IMR-90 (cell line): ENCODE measurements around the gene SSBP2. TPM values are rescaled to one million over a fixed set of nuclear protein-coding genes. Genes with fewer than 3 reads are reported as not detected.

Experiments used
- ATAC-seq: fragments of 200-7000 bp; cut with Tn5 transposase; 2 replicates; pipeline ENCODE4 v1.9.1; 2020; ENCODE audit warnings: low read depth, mild to moderate bottlenecking, moderate library complexity
- BruUV-seq: library from RNA; stranded (reverse); fragments of 400-500 nt; replicated peaks from 2 replicates; lab custom pipeline; 2021; lab: Mats Ljungman, UMichigan
- CTCF ChIA-PET: fragments of 300-600 bp; formaldehyde crosslinking; extraction: SDS; loops from one replicate; lab custom pipeline; 2021; ENCODE audit warnings: antibody characterized with exemption; lab: Yijun Ruan, JAX
- POLR2A ChIA-PET: fragments of 300-600 bp; sonication (Branson Sonifier 250); formaldehyde crosslinking; loops from one replicate; lab custom pipeline; 2022; ENCODE audit warnings: antibody characterized with exemption; ENCODE audit not compliant: unreplicated experiment; lab: Charles Lee
- DNase-seq: peaks from one replicate; pipeline ENCODE4 v3.0.0; 2013
- H2AFZ ChIP-seq: replicated peaks from 2 replicates; pipeline ENCODE3; 2013; ENCODE audit warnings: low read length, mild to moderate bottlenecking; ENCODE audit not compliant: poor library complexity
- H2AK5ac ChIP-seq: 2 replicates; pipeline ENCODE4 v1.6.1; 2013; ENCODE audit warnings: low read depth, low read length, inconsistent platforms
- H2AK9ac ChIP-seq: replicated peaks from 2 replicates; pipeline ENCODE3; 2013; ENCODE audit warnings: mild to moderate bottlenecking, low read depth, low read length, moderate library complexity; ENCODE audit not compliant: poor library complexity
- H2BK120ac ChIP-seq: 2 replicates; pipeline ENCODE4 v1.6.1; 2013; ENCODE audit warnings: low read depth, low read length, inconsistent platforms
- H2BK15ac ChIP-seq: 3 replicates; pipeline ENCODE4 v1.6.1; 2013; ENCODE audit warnings: low read depth, low read length, inconsistent platforms
- H2BK20ac ChIP-seq: 2 replicates; pipeline ENCODE4 v1.6.1; 2013; ENCODE audit warnings: low read depth, mild to moderate bottlenecking, inconsistent platforms, low read length, moderate library complexity
- H2BK5ac ChIP-seq: 2 replicates; pipeline ENCODE4 v1.6.1; 2013; ENCODE audit warnings: mild to moderate bottlenecking, low read depth, low read length, inconsistent platforms; ENCODE audit not compliant: poor library complexity, severe bottlenecking
- H3K14ac ChIP-seq: replicated peaks from 2 replicates; pipeline ENCODE4 v1.6.1; 2013; ENCODE audit warnings: low read depth, low read length, inconsistent platforms
- H3K18ac ChIP-seq: 2 replicates; pipeline ENCODE4 v1.6.1; 2013; ENCODE audit warnings: low read depth, low read length, control low read depth
- H3K23ac ChIP-seq: 2 replicates; pipeline ENCODE4 v1.6.1; 2013; ENCODE audit warnings: low read depth, low read length, inconsistent platforms
- H3K27ac ChIP-seq: 2 replicates; pipeline ENCODE4 v1.5.1; 2013; ENCODE audit warnings: mild to moderate bottlenecking, control low read depth, low read length; ENCODE audit not compliant: insufficient read depth
- H3K27me3 ChIP-seq: 2 replicates; pipeline ENCODE4 v1.6.1; 2013; ENCODE audit warnings: low read length; ENCODE audit not compliant: control insufficient read depth, insufficient read depth
- H3K36me3 ChIP-seq: 2 replicates; pipeline ENCODE4 v1.6.1; 2013; ENCODE audit warnings: low read length, mixed read lengths; ENCODE audit not compliant: control insufficient read depth, insufficient read depth
- H3K4ac ChIP-seq: 2 replicates; pipeline ENCODE4 v1.6.1; 2013; ENCODE audit warnings: low read depth, low read length, inconsistent platforms
- H3K4me1 ChIP-seq: 2 replicates; pipeline ENCODE4 v1.6.1; 2013; ENCODE audit warnings: low read length, mixed read lengths; ENCODE audit not compliant: control insufficient read depth, insufficient read depth
- H3K4me2 ChIP-seq: 2 replicates; pipeline ENCODE4 v1.6.1; 2013; ENCODE audit warnings: low read depth, mild to moderate bottlenecking, control low read depth, low read length, moderate library complexity
- H3K4me3 ChIP-seq: 2 replicates; pipeline ENCODE4 v1.5.1; 2013; ENCODE audit warnings: low read depth, mild to moderate bottlenecking, control low read depth, low read length, moderate library complexity; ENCODE audit not compliant: insufficient read depth
- H3K56ac ChIP-seq: 2 replicates; pipeline ENCODE4 v1.6.1; 2013; ENCODE audit warnings: low read length, inconsistent platforms; ENCODE audit not compliant: insufficient read depth; ENCODE audit errors: extremely low read depth
- H3K79me1 ChIP-seq, 2 experiments: 2 replicates each; pipeline ENCODE4 v1.6.1; 2013; ENCODE audit warnings: low read length in 2 of 2, inconsistent platforms in 1 of 2, low read depth in 1 of 2
- H3K9ac ChIP-seq: 2 replicates; pipeline ENCODE4 v1.6.1; 2013; ENCODE audit warnings: low read depth, low read length, control low read depth
- H3K9me1 ChIP-seq: 2 replicates; pipeline ENCODE4 v1.6.1; 2013; ENCODE audit warnings: low read length, inconsistent platforms; ENCODE audit not compliant: insufficient read depth
- H3K9me3 ChIP-seq: 2 replicates; pipeline ENCODE4 v1.6.1; 2013; ENCODE audit warnings: low read length; ENCODE audit not compliant: control insufficient read depth, insufficient read depth
- H4K20me1 ChIP-seq: 2 replicates; pipeline ENCODE4 v1.6.1; 2013; ENCODE audit warnings: low read length, inconsistent platforms; ENCODE audit not compliant: insufficient read depth
- H4K5ac ChIP-seq: 2 replicates; pipeline ENCODE4 v1.6.1; 2013; ENCODE audit warnings: mild to moderate bottlenecking, low read depth, low read length, control low read depth
- H4K8ac ChIP-seq, 2 experiments: 2 replicates each; pipeline ENCODE4 v1.6.1; 2013; ENCODE audit warnings: low read depth in 2 of 2, low read length in 2 of 2, control low read depth in 1 of 2, inconsistent platforms in 1 of 2
- H4K91ac ChIP-seq: 2 replicates; pipeline ENCODE4 v1.6.1; 2013; ENCODE audit warnings: low read depth, low read length, inconsistent platforms; ENCODE audit not compliant: insufficient read depth
- CEBPB ChIP-seq: IDR thresholded peaks from 2 replicates; pipeline ENCODE4 v1.6.1; 2012; ENCODE audit warnings: low read depth, low read length, improper control_type of control experiment
- CHD1 ChIP-seq: IDR thresholded peaks from 2 replicates; pipeline ENCODE4 v1.6.1; 2012; ENCODE audit warnings: low read depth, low read length, improper control_type of control experiment
- MAFK ChIP-seq: IDR thresholded peaks from 2 replicates; pipeline ENCODE4 v1.6.1; 2012; ENCODE audit warnings: low read depth, low read length, improper control_type of control experiment
- MXI1 ChIP-seq: IDR thresholded peaks from 2 replicates; pipeline ENCODE4 v1.6.1; 2012; ENCODE audit warnings: low read depth, mild to moderate bottlenecking, low read length, moderate library complexity, borderline replicate concordance
- NFE2L2 ChIP-seq: fragments of 150-350 bp; IDR thresholded peaks from 2 replicates; pipeline ENCODE4 v1.6.1; 2016; ENCODE audit warnings: low read depth, mild to moderate bottlenecking, low read length
- POLR2A ChIP-seq: IDR thresholded peaks from 2 replicates; pipeline ENCODE4 v1.6.1; 2012; ENCODE audit warnings: mild to moderate bottlenecking, low read depth, low read length
- RAD21 ChIP-seq: IDR thresholded peaks from 2 replicates; pipeline ENCODE4 v1.6.1; 2012; ENCODE audit warnings: low read length, improper control_type of control experiment
- USF2 ChIP-seq: fragments of 150-350 bp; IDR thresholded peaks from 2 replicates; pipeline ENCODE4 v1.6.1; 2017; ENCODE audit warnings: mild to moderate bottlenecking, antibody characterized with exemption, low read length, low read depth
- WGBS, 2 experiments: methylation state at CpG; one replicate each; pipeline versions ENCODE4 v1.1.5 to v1.1.7; 2013; ENCODE audit warnings: missing lambda C conversion rate in 2 of 2; ENCODE audit not compliant: insufficient read length in 1 of 2; ENCODE audit errors: extremely low coverage in 2 of 2; 5-methylcytosine and 5-hydroxymethylcytosine counted together
- dilution Hi-C: fragments of 300-500 bp; cut with HindIII; formaldehyde crosslinking; loops from one replicate; pipeline ENCODE4 v1.14.3; 2018; ENCODE audit warnings: low sequenced_read_pairs; ENCODE audit not compliant: unreplicated experiment
- in situ Hi-C: fragments of 300-500 bp; cut with MboI; formaldehyde crosslinking; loops from 3 replicates; pipeline ENCODE4 v1.14.3; 2019; ENCODE audit warnings: low sequenced_read_pairs, inconsistent platforms, mixed read lengths
- intact Hi-C: fragments of 100-400 bp; cut with micrococcal nuclease; formaldehyde crosslinking; loops from 2 replicates; pipeline ENCODE4 v1.10.0; 2022
- polyA plus RNA-seq, 3 experiments: library from polyadenylated mRNA; depleted of rRNA; stranded (reverse); fragments of >200 nt; gene quantifications; 2 replicates each; pipeline ENCODE4 v1.2.3, GENCODE V29; 2012; ENCODE audit warnings: low replicate concordance in 1 of 3
- total RNA-seq: library from RNA; depleted of rRNA; stranded (reverse); fragments of >200 nt; gene quantifications from 2 replicates; pipeline ENCODE4 v1.2.3, GENCODE V29; 2012
- TF ChIP-seq, protein P1 (sequence below): conservative IDR thresholded peaks from 2 replicates; pipeline ENCODE4 v1.5.1; 2012; ENCODE audit warnings: mild to moderate bottlenecking, low read depth, low read length, improper control_type of control experiment
- TF ChIP-seq, protein P2 (sequence below): fragments of 150-350 bp; IDR thresholded peaks from 2 replicates; pipeline ENCODE4 v1.6.1; 2016; ENCODE audit warnings: low read depth, mild to moderate bottlenecking, low read length, moderate library complexity, borderline replicate concordance

Gene SSBP2
- total and polyA plus RNA-seq, 2 of the 4 experiments (the other 2 are of a cell fraction), result 38.4 to 42.7 TPM

DNA sequence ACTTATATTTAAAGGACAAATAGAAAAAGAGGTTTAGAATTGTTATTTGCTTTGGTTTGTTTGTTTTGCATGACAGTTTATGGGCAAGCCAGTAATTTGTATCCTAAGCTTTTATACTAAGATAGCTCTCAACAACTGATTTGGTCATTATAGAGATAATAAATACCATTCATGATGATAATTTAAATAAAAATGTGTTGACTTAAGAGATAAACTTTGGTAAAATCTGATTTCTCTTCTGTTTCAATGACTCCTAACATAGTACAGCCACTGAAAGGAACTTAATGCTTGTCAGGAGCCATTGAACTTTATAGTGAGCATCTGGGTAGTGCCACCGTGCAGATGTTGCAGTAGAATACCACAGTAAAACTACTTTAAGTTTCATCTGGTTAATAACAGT lies 196.2 kb downstream of the SSBP2 start:
- intact Hi-C loops, result no loop called here
- Histone ChIP-seq H3K79me1 (no peaks in the 10 kb centered on the region), H2BK20ac (no peak overlapping the region), H3K4me2 (no peak overlapping the region), H3K14ac (no peak overlapping the region), H3K18ac (no peak overlapping the region), H3K27ac (no peak overlapping the region), H3K4me1 (no peaks in the 10 kb centered on the region), H3K4ac (no peak overlapping the region), H4K20me1 (no peaks in the 10 kb centered on the region), H2BK120ac (no peak overlapping the region), H4K5ac (no peak overlapping the region), H3K9me1 (no peaks in the 10 kb centered on the region), H3K23ac (no peak overlapping the region), H2AFZ (no peak overlapping the region), H3K27me3 (no peaks in the 10 kb centered on the region), H3K9me3 (no peaks in the 10 kb centered on the region), H3K4me3 (no peak overlapping the region), H3K36me3 (no peaks in the 10 kb centered on the region), H3K9ac (no peak overlapping the region), H2AK9ac (no peak overlapping the region), H3K56ac (no peak overlapping the region), H2AK5ac (no peak overlapping the region), H4K8ac (no peak overlapping the region), H2BK5ac (no peak overlapping the region), H2BK15ac (no peak overlapping the region), H4K91ac (no peak overlapping the region)
- dilution Hi-C loops, result no loop called here
- no CpG with 5 or more reads among the region's 1 CpG for WGBS, 2 experiments
- no peak for TF ChIP-seq NFE2L2
- TF ChIP-seq CHD1, result no peak
- TF ChIP-seq USF2, result no peak
- no peak for TF ChIP-seq CEBPB
- TF ChIP-seq, protein P1, sequence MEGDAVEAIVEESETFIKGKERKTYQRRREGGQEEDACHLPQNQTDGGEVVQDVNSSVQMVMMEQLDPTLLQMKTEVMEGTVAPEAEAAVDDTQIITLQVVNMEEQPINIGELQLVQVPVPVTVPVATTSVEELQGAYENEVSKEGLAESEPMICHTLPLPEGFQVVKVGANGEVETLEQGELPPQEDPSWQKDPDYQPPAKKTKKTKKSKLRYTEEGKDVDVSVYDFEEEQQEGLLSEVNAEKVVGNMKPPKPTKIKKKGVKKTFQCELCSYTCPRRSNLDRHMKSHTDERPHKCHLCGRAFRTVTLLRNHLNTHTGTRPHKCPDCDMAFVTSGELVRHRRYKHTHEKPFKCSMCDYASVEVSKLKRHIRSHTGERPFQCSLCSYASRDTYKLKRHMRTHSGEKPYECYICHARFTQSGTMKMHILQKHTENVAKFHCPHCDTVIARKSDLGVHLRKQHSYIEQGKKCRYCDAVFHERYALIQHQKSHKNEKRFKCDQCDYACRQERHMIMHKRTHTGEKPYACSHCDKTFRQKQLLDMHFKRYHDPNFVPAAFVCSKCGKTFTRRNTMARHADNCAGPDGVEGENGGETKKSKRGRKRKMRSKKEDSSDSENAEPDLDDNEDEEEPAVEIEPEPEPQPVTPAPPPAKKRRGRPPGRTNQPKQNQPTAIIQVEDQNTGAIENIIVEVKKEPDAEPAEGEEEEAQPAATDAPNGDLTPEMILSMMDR, result no peak
- no peak for TF ChIP-seq RAD21
- TF ChIP-seq, protein P2, sequence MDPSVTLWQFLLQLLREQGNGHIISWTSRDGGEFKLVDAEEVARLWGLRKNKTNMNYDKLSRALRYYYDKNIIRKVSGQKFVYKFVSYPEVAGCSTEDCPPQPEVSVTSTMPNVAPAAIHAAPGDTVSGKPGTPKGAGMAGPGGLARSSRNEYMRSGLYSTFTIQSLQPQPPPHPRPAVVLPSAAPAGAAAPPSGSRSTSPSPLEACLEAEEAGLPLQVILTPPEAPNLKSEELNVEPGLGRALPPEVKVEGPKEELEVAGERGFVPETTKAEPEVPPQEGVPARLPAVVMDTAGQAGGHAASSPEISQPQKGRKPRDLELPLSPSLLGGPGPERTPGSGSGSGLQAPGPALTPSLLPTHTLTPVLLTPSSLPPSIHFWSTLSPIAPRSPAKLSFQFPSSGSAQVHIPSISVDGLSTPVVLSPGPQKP, result no peak
- TF ChIP-seq MXI1, result no peak
- no peak for TF ChIP-seq MAFK
- TF ChIP-seq POLR2A, result no peak
- no TSS peak for BruUV-seq
- DNase-seq (no peak), ATAC-seq (no peak)
- CTCF ChIA-PET, result no interaction called here
- in situ Hi-C loops, result no loop called here
- POLR2A ChIA-PET, result no interaction called here
